SK-N-SH treated with all-trans-retinoic acid at 6 μM for 48 hours (cell line): ENCODE measurements around the gene FBXW2.

Experiments
- CSDC2 ChIP-seq: fragments of 250-450 bp; sonication (Bioruptor Pico); IDR thresholded peaks from 2 replicates; pipeline ENCODE4 v1.5.0; 2020; ENCODE audit warnings: mild to moderate bottlenecking, moderate library complexity
- PPARA ChIP-seq: fragments of 250-450 bp; sonication (Bioruptor Pico); IDR thresholded peaks from 2 replicates; pipeline ENCODE4 v1.5.0; 2020; ENCODE audit warnings: mild to moderate bottlenecking, borderline replicate concordance
- TCF4 ChIP-seq: fragments of 250-450 bp; sonication (Bioruptor Pico); IDR thresholded peaks from 2 replicates; pipeline ENCODE4 v1.8.0; 2021; ENCODE audit warnings: mild to moderate bottlenecking, moderate library complexity, borderline replicate concordance
- ZFP30 ChIP-seq: fragments of 450-650 bp; formaldehyde crosslinking; IDR thresholded peaks from 2 replicates; pipeline ENCODE4 v1.5.0; 2022; ENCODE audit warnings: mild to moderate bottlenecking, moderate library complexity
- TF ChIP-seq, protein P1 (sequence below): fragments of 250-450 bp; sonication (Bioruptor Pico); IDR thresholded peaks from 2 replicates; pipeline ENCODE4 v1.8.0; 2020; ENCODE audit warnings: mild to moderate bottlenecking, moderate library complexity, borderline replicate concordance

DNA sequence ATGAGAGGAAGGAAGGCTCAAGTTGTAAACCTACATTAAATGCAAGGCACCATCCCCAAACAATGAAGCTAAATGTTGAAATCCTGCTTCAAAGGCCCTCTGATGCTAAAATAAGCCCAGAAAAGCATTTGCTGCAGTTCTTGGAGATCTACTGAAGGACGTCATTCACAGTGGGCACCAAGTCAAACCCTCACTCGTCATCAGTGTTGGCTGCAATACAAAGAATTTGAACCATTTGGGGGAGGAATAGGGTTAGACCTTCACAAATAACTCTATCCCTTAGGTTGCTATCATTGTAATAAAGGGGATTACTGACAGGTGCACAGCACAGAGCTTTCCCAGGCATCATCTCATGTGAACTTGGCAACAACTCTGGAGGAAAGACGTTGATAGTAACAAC is 69.7 kb downstream of the FBXW2 start:
- TF ChIP-seq, protein P1, sequence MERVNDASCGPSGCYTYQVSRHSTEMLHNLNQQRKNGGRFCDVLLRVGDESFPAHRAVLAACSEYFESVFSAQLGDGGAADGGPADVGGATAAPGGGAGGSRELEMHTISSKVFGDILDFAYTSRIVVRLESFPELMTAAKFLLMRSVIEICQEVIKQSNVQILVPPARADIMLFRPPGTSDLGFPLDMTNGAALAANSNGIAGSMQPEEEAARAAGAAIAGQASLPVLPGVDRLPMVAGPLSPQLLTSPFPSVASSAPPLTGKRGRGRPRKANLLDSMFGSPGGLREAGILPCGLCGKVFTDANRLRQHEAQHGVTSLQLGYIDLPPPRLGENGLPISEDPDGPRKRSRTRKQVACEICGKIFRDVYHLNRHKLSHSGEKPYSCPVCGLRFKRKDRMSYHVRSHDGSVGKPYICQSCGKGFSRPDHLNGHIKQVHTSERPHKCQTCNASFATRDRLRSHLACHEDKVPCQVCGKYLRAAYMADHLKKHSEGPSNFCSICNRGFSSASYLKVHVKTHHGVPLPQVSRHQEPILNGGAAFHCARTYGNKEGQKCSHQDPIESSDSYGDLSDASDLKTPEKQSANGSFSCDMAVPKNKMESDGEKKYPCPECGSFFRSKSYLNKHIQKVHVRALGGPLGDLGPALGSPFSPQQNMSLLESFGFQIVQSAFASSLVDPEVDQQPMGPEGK (CRISPR knock-in tag) = no peak
- TF ChIP-seq ZFP30 (CRISPR knock-in tag) = no peak
- TF ChIP-seq CSDC2 (CRISPR knock-in tag) = no peak
- no peak for TF ChIP-seq PPARA
- TF ChIP-seq TCF4 (CRISPR knock-in tag) = no peak
